Neuron (in vitro differentiated cells): ENCODE results near the gene MOCS3.

Experiments
- H2AFZ ChIP-seq: one replicate; pipeline ENCODE4 v1.6.1; 2013; ENCODE audit warnings: low read depth, mild to moderate bottlenecking, inconsistent platforms, low read length, moderate library complexity
- H3K27me3 ChIP-seq: one replicate; pipeline ENCODE4 v1.6.1; 2013; ENCODE audit warnings: low read length; ENCODE audit not compliant: insufficient read depth
- H3K36me3 ChIP-seq: one replicate; pipeline ENCODE4 v1.6.1; 2013; ENCODE audit warnings: low read length; ENCODE audit not compliant: insufficient read depth
- H3K4me1 ChIP-seq: one replicate; pipeline ENCODE4 v1.6.1; 2013; ENCODE audit warnings: low read length; ENCODE audit not compliant: insufficient read depth
- H3K4me3 ChIP-seq: 2 replicates; pipeline ENCODE4 v1.5.1; 2013; ENCODE audit warnings: mild to moderate bottlenecking, low read length, moderate library complexity
- H3K9me3 ChIP-seq: one replicate; pipeline ENCODE4 v1.6.1; 2013; ENCODE audit warnings: low read length

MOCS3 gene

DNA sequence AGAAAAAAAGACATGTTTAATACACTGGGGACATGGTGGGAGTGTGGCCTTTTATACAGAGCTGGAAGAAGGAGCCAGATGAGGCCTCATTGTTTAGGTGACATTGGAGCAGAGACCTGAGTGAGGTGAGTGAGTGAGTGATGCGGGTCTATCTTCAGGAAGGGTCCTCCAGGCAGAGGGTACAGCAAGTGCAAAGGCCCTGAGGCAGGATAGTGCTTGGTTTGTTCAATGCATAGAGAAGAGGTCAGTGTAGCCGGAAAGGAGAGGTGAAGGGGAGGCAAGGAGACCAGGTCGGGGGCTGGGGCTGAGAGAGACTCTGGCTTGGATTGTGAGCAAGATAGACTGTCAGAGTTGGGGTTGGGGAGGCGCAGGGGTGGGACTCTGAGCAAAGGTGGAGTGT, 40.7 kb downstream of the MOCS3 start:
- Histone ChIP-seq H3K9me3 (no peaks in the 10 kb centered on the region), H3K4me3 (no peak overlapping the region), H3K27me3 (no peaks in the 10 kb centered on the region), H3K4me1 (peaks cover 21% of the 10 kb centered on the region), H3K36me3 (no peaks in the 10 kb centered on the region), H2AFZ (no peak overlapping the region)

GRCh38 chr20:51001430-51002265, 43.0 kb downstream of the MOCS3 start:
- H2AFZ ChIP-seq: no peak overlapping the region

GRCh38 chr20:51002633-51003032, 44.0 kb downstream of the MOCS3 start:
- no peaks in the 10 kb centered on the region for H3K36me3 ChIP-seq

More at GRCh38 chr20:51001430-51002265, 43.0 kb downstream of the MOCS3 start:
- Histone ChIP-seq H3K4me3 (no peak overlapping the region), H3K9me3 (no peaks in the 10 kb centered on the region), H3K27me3 (no peaks in the 10 kb centered on the region), H3K36me3 (no peaks in the 10 kb centered on the region), H3K4me1 (peaks cover 21% of the 10 kb centered on the region)

DNA sequence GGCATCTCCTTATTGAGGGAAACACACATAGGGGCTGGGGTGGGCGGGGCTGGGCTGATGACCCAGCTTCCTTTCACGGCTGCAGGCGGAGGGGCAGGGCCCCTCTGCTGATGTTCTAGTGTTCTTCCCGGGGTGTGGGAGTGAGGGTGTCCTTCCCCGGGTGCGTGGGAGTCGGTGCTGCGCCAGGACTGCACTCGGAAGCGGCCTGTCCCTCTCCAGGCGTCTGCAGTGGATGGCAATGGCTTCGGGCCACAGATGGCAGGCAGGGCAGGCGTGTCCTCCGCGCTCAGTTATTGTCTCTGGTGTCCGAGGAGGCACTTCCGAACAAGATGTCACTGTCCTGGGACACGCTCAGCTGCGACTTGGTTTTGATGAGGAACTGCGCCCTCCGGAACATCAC, 45.1 kb downstream of the MOCS3 start:
- no peak overlapping the region for H3K4me3 ChIP-seq
- no peak overlapping the region for H2AFZ ChIP-seq
- H3K4me1 ChIP-seq: peaks cover 16% of the 10 kb centered on the region
- no peaks in the 10 kb centered on the region for H3K9me3 ChIP-seq
- H3K36me3 ChIP-seq: no peaks in the 10 kb centered on the region
- no peaks in the 10 kb centered on the region for H3K27me3 ChIP-seq

More at GRCh38 chr20:51002633-51003032, 44.0 kb downstream of the MOCS3 start:
- peaks cover 16% of the 10 kb centered on the region for H3K4me1 ChIP-seq
- no peaks in the 10 kb centered on the region for H3K27me3 ChIP-seq
- H3K9me3 ChIP-seq: no peaks in the 10 kb centered on the region
- H3K4me3 ChIP-seq: no peak overlapping the region
- H2AFZ ChIP-seq: no peak overlapping the region

- H3K4me1 ChIP-seq: peaks cover 16% of the 10 kb centered on the region
- H3K9me3 ChIP-seq: no peaks in the 10 kb centered on the region
- H3K36me3 ChIP-seq: no peaks in the 10 kb centered on the region
- H3K27me3 ChIP-seq: no peaks in the 10 kb centered on the region
- H3K4me3 ChIP-seq: no peak overlapping the region
- no peak overlapping the region for H2AFZ ChIP-seq
Observed at GRCh38 chr20:51004305-51004727, 45.7 kb downstream of the MOCS3 start.

DNA sequence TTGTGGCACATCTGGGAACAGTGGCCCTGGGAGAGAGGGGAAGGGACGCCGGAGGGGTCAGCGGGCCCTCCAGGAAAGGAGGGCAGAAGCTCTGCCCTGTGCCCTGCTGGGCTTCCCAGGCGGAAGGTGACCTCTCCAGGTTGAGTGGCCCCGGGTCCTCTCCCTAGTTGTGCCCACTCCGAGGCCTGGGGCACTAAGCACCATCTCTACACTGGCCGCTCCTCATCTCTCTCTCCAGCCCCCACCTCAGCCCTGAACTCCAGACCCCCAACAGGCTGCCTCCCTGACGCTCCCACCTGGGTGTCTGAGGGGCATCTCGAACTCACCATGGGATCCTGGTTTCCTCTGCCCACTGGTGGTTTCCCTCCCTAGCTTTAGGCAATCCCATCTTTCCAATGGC, 46.2 kb downstream of the MOCS3 start:
- Histone ChIP-seq H3K9me3 (no peaks in the 10 kb centered on the region), H2AFZ (no peak overlapping the region), H3K36me3 (no peaks in the 10 kb centered on the region), H3K27me3 (no peaks in the 10 kb centered on the region), H3K4me1 (peaks cover 16% of the 10 kb centered on the region), H3K4me3 (no peak overlapping the region)

- H3K27me3 ChIP-seq: no peaks in the 10 kb centered on the region
- H3K36me3 ChIP-seq: no peaks in the 10 kb centered on the region
- no peaks in the 10 kb centered on the region for H3K9me3 ChIP-seq
- peaks cover 16% of the 10 kb centered on the region for H3K4me1 ChIP-seq
- H2AFZ ChIP-seq: no peak overlapping the region
- H3K4me3 ChIP-seq: no peak overlapping the region
Observed at GRCh38 chr20:51005214-51005613, 46.6 kb downstream of the MOCS3 start.

GRCh38 chr20:51008718-51009117, 50.1 kb downstream of the MOCS3 start:
- H3K27me3 ChIP-seq: no peaks in the 10 kb centered on the region
- H3K9me3 ChIP-seq: no peaks in the 10 kb centered on the region
- no peak overlapping the region for H3K4me3 ChIP-seq
- H3K4me1 ChIP-seq: peaks cover 5% of the 10 kb centered on the region
- H2AFZ ChIP-seq: no peak overlapping the region
- no peaks in the 10 kb centered on the region for H3K36me3 ChIP-seq

GRCh38 chr20:51009303-51010042, 50.9 kb downstream of the MOCS3 start:
- H3K9me3 ChIP-seq: no peaks in the 10 kb centered on the region
- H3K4me3 ChIP-seq: no peak overlapping the region
- H3K4me1 ChIP-seq: peaks cover 5% of the 10 kb centered on the region
- no peak overlapping the region for H2AFZ ChIP-seq
- H3K27me3 ChIP-seq: no peaks in the 10 kb centered on the region
- no peaks in the 10 kb centered on the region for H3K36me3 ChIP-seq

GRCh38 chr20:51010043-51010365, 51.4 kb downstream of the MOCS3 start:
- peaks cover 9% of the 10 kb centered on the region for H3K4me1 ChIP-seq
- no peak overlapping the region for H3K4me3 ChIP-seq
- H3K27me3 ChIP-seq: no peaks in the 10 kb centered on the region
- H3K9me3 ChIP-seq: no peaks in the 10 kb centered on the region
- H2AFZ ChIP-seq: no peak overlapping the region
- H3K36me3 ChIP-seq: no peaks in the 10 kb centered on the region

- no peaks in the 10 kb centered on the region for H3K9me3 ChIP-seq
- no peaks in the 10 kb centered on the region for H3K36me3 ChIP-seq
- no peak overlapping the region for H3K4me3 ChIP-seq
- peaks cover 10% of the 10 kb centered on the region for H3K4me1 ChIP-seq
- no peak overlapping the region for H2AFZ ChIP-seq
- H3K27me3 ChIP-seq: no peaks in the 10 kb centered on the region
Observed at GRCh38 chr20:51010932-51011331, 52.3 kb downstream of the MOCS3 start.

DNA sequence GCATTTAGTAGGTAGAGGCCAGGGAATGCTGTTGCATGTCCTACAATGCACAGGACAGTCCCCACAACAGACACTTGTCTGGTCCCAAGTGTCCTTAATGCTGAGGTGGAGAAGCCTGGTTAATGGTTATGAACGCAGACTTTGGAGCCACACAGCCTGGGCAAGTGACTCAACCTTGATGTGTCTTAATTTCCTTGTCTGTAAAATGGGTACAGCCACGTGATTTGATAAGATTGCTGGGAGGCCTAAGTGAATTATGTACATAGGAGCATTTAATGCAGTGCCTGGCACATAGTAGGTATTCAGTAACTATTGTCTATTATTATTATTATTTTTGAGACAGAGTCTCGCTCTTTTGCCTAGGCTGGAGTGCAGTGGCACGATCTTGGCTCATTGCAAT, 52.9 kb downstream of the MOCS3 start:
- Histone ChIP-seq H2AFZ (no peak overlapping the region), H3K9me3 (no peaks in the 10 kb centered on the region), H3K36me3 (no peaks in the 10 kb centered on the region), H3K4me1 (peaks cover 10% of the 10 kb centered on the region), H3K27me3 (no peaks in the 10 kb centered on the region), H3K4me3 (no peak overlapping the region)

DNA sequence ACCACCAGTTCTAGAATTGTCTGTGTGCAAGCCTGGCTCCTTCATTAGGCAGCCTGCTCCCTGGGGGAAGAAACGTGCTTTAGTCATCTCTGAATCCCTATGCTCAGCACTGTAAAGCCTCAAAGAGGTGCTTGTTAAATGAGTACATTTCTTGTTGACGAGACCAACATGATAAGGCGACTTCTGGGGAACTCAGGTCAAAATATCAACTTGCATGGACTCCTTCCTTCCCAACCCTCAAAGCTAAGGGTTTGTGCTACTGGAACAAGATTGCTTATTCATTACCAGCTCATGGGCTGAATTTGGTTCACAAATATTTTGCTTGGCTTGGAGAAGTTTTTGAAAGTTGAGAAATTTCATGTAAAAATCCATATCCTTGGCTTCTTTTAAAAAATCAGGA, 53.7 kb downstream of the MOCS3 start:
- Histone ChIP-seq H3K4me3 (no peak overlapping the region), H3K27me3 (no peaks in the 10 kb centered on the region), H3K4me1 (peaks cover 10% of the 10 kb centered on the region), H3K36me3 (no peaks in the 10 kb centered on the region), H3K9me3 (no peaks in the 10 kb centered on the region), H2AFZ (no peak overlapping the region)
